SK-N-MC (cell line): ENCODE results near the gene IL1RAP.

Source experiments
- DNase-seq: peaks from one replicate; pipeline ENCODE4 v3.0.0-alpha.2; 2011; ENCODE audit warnings: low read depth, low spot score
- H3K27ac ChIP-seq: fragments of 200-600 bp; sonication (generic); 2 replicates; pipeline ENCODE4 v1.5.1; 2016; ENCODE audit warnings: mixed run types
- H3K36me3 ChIP-seq: fragments of 200-600 bp; sonication (generic); 2 replicates; pipeline ENCODE4 v1.6.1; 2017; ENCODE audit warnings: antibody characterized with exemption, low read length, mixed read lengths; ENCODE audit not compliant: insufficient read depth
- H3K4me3 ChIP-seq: fragments of 200-600 bp; sonication (generic); 2 replicates; pipeline ENCODE4 v1.5.1; 2016
- H3K9ac ChIP-seq: fragments of 200-600 bp; sonication (generic); 2 replicates; pipeline ENCODE4 v1.8.0; 2017; ENCODE audit warnings: mixed run types, mixed read lengths; ENCODE audit not compliant: insufficient read length
- H3K9me3 ChIP-seq: fragments of 200-600 bp; sonication (generic); 2 replicates; pipeline ENCODE4 v1.6.1; 2017; ENCODE audit warnings: low read depth, mild to moderate bottlenecking, antibody characterized with exemption, low read length, moderate library complexity, mixed read lengths
- EZH2 ChIP-seq: fragments of 200-600 bp; sonication (generic); IDR thresholded peaks from one replicate; pipeline ENCODE4 v1.6.1; 2017; ENCODE audit warnings: antibody characterized with exemption
- FOXP2 ChIP-seq: optimal IDR thresholded peaks from 2 replicates; pipeline ENCODE3; 2011; ENCODE audit warnings: mild to moderate bottlenecking, moderate library complexity; ENCODE audit not compliant: insufficient read depth; ENCODE audit errors: extremely low read length, control extremely low read depth
- POLR2AphosphoS5 ChIP-seq: IDR thresholded peaks from 2 replicates; pipeline ENCODE4 v1.6.1; 2012; ENCODE audit warnings: mild to moderate bottlenecking, low read depth, low read length, borderline replicate concordance

Gene IL1RAP

GRCh38 chr3:190626951-190627620 is 113.2 kb downstream of the IL1RAP start:
- Histone ChIP-seq H3K27ac (no peak overlapping the region), H3K36me3 (peaks cover 45% of the 10 kb centered on the region), H3K9ac (no peak overlapping the region), H3K4me3 (no peak overlapping the region), H3K9me3 (no peaks in the 10 kb centered on the region)
- TF ChIP-seq POLR2AphosphoS5 (no peak), EZH2 (no peak), FOXP2 (no peak)
- DNase-seq: no peak

- TF ChIP-seq POLR2AphosphoS5 (no peak), FOXP2 (no peak), EZH2 (no peak)
- peaks cover 30% of the 10 kb centered on the region for H3K36me3 ChIP-seq
- H3K9me3 ChIP-seq: no peaks in the 10 kb centered on the region
Observed at GRCh38 chr3:190629088-190629487, 115.2 kb downstream of the IL1RAP start.

GRCh38 chr3:190631295-190631694 is 117.4 kb downstream of the IL1RAP start:
- no peak for DNase-seq

More at GRCh38 chr3:190629088-190629487, 115.2 kb downstream of the IL1RAP start:
- DNase-seq: no peak
- H3K27ac ChIP-seq: peak overlapping the region; percentile 55; the same call in 1 of the 2 replicates
- no peak overlapping the region for H3K4me3 ChIP-seq
- no peak overlapping the region for H3K9ac ChIP-seq

DNA sequence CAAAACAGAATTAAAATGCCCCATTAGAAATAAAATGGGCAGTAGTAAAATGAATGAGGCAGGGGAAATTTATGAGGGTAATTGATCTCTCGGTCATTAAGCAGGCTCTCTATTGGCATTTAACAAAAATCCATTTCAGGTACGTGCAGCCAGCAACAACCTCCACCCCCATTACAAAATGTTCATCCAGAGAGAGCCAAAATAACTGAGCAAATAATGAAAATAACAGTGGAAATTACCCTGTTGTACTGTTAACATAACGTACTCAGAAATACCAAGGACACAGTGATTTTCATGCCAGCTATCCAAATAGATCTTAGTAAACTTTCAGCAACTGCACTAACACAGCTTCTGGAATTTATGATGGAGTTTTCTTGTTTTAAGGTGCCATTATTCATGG is 127.7 kb downstream of the IL1RAP start:
- H3K36me3 ChIP-seq: peaks cover 23% of the 10 kb centered on the region
- H3K9me3 ChIP-seq: no peaks in the 10 kb centered on the region
- TF ChIP-seq FOXP2 (no peak), POLR2AphosphoS5 (no peak), EZH2 (no peak)
- no peak overlapping the region for H3K27ac ChIP-seq
- no peak overlapping the region for H3K4me3 ChIP-seq
- no peak overlapping the region for H3K9ac ChIP-seq
- no peak for DNase-seq

More at GRCh38 chr3:190631295-190631694, 117.4 kb downstream of the IL1RAP start:
- Histone ChIP-seq H3K27ac (no peak overlapping the region), H3K36me3 (peaks cover 21% of the 10 kb centered on the region), H3K9me3 (no peaks in the 10 kb centered on the region), H3K9ac (no peak overlapping the region), H3K4me3 (no peak overlapping the region)
- no peak for TF ChIP-seq EZH2
- no peak for TF ChIP-seq FOXP2
- no peak for TF ChIP-seq POLR2AphosphoS5

DNA sequence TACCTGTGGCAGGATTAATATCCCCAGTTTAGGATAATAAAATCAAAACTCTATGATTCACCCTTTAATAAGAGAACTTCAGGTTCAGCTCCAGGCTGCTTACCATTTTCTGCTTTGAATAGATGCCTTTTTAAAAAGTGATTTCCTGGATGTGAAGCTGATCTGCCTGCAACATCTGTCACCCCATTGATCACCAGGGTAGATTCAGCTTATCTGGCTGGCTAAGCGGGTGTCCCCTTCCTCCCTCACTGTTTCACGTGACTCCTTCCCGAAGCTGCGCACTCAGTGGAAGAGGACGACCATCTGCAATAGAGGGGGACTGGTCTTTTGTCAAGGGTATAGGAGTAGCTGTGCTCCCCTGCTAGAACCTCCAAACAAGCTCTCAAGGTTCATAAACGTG is 128.1 kb downstream of the IL1RAP start:
- no peak for TF ChIP-seq POLR2AphosphoS5
- no peak for TF ChIP-seq EZH2
- TF ChIP-seq FOXP2: no peak
- H3K27ac ChIP-seq: no peak overlapping the region
- H3K36me3 ChIP-seq: peaks cover 28% of the 10 kb centered on the region
- no peaks in the 10 kb centered on the region for H3K9me3 ChIP-seq
- H3K9ac ChIP-seq: no peak overlapping the region
- DNase-seq: no peak
- H3K4me3 ChIP-seq: no peak overlapping the region

DNA sequence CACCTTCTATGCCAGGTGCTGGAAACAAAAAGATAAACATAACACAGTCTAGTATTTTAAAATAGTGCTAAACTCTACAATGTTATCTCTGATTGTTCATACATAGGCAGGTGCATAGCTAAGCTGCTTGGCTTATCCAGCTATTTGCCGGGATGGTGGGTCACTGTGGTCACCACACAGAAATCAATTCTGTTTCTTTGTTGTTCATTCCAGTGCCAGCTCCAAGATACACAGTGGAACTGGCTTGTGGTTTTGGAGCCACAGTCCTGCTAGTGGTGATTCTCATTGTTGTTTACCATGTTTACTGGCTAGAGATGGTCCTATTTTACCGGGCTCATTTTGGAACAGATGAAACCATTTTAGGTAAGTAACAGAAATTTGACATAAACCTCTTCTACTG is 130.2 kb downstream of the IL1RAP start:
- Histone ChIP-seq H3K4me3 (no peak overlapping the region), H3K9me3 (no peaks in the 10 kb centered on the region), H3K27ac (no peak overlapping the region), H3K9ac (no peak overlapping the region), H3K36me3 (peaks cover 37% of the 10 kb centered on the region)
- DNase-seq: no peak
- TF ChIP-seq POLR2AphosphoS5 (no peak), EZH2 (no peak), FOXP2 (no peak)

DNA sequence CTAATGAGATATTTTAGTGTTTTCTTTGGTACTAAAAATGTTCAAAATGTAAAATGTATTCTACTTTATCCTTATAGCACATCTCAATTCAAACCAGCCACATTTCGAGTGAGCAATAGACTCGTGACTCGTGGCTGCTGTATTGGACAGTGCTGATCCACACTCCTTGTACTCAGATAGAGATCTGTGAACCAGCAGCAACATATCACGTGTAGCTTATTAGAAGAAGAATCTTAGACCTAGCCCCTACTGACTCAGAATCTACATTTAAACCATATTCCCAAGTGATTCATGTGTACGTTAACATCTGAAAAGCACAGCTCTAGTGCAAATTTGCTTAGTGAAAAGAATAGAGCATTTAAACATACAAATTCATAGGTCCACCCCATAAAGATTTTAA is 130.9 kb downstream of the IL1RAP start:
- Histone ChIP-seq H3K36me3 (peaks cover 38% of the 10 kb centered on the region), H3K4me3 (no peak overlapping the region), H3K27ac (no peak overlapping the region), H3K9me3 (no peaks in the 10 kb centered on the region), H3K9ac (no peak overlapping the region)
- DNase-seq: no peak
- TF ChIP-seq POLR2AphosphoS5 (no peak), FOXP2 (no peak), EZH2 (no peak)

DNA sequence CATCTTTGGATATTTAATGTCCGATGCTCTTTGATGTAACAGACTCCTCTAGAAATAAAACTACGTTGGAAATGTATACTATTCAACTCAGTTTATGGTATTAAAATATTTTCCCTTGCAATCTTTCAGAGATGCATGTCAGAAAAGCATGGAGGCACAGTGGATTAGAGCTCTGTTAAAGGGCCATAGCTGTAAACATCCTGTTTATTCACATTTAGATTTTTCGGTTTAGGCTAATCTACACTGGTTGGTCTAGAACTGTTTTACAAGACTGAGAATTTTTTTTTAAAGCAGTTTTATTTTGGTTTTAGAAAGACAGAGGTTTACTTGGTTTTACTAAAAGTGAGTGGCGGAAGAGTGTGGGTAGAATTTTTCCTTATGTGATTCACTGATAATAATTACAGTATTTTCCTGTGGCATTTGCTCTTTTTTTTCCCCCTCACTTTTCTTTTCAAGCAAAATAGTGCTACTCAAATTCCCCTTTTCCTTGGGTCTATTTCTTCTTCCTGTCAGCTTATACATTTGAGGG is 132.1 kb downstream of the IL1RAP start:
- peak overlapping the region; percentile 7; the same call in 1 of the 2 replicates for H3K27ac ChIP-seq
- H3K36me3 ChIP-seq: peaks cover 29% of the 10 kb centered on the region
- H3K9me3 ChIP-seq: no peaks in the 10 kb centered on the region
- no peak for TF ChIP-seq FOXP2
- TF ChIP-seq EZH2: no peak
- no peak for TF ChIP-seq POLR2AphosphoS5
- no peak for DNase-seq
- no peak overlapping the region for H3K9ac ChIP-seq
- no peak overlapping the region for H3K4me3 ChIP-seq

DNA sequence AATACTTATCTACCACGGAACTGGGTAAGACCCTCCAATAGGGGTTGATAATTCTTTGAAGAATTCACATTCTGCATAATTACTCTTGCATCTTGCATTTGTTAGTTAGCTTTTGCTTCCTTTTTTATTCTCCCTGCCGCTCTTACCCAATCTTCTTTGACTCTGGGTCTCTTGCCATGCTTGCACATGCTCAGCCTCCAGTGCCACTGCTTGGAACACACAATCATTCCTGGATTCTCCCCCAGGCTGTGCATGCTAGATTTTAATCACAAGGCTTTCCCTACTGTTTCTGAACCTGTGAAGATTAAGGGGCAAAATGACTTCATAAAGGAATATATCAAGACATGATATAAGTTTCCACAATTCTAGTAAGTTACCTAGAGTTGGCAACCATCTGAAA is 133.1 kb downstream of the IL1RAP start:
- Histone ChIP-seq H3K9ac (no peak overlapping the region), H3K27ac (no peak overlapping the region), H3K36me3 (peaks cover 29% of the 10 kb centered on the region), H3K9me3 (no peaks in the 10 kb centered on the region), H3K4me3 (no peak overlapping the region)
- TF ChIP-seq EZH2 (no peak), FOXP2 (no peak), POLR2AphosphoS5 (no peak)
- DNase-seq: no peak

DNA sequence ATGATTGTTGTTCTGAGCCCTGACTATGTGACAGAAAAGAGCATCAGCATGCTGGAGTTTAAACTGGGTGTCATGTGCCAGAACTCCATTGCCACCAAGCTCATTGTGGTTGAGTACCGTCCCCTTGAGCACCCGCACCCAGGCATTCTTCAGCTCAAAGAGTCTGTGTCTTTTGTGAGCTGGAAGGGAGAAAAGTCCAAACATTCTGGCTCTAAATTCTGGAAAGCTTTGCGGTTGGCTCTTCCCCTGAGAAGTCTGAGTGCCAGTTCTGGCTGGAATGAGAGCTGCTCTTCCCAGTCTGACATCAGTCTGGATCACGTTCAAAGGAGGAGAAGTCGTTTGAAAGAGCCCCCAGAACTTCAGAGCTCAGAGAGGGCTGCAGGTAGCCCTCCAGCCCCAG is 142.0 kb downstream of the IL1RAP start:
- Histone ChIP-seq H3K4me3 (no peak overlapping the region), H3K9me3 (no peaks in the 10 kb centered on the region), H3K36me3 (no peaks in the 10 kb centered on the region), H3K9ac (no peak overlapping the region), H3K27ac (no peak overlapping the region)
- TF ChIP-seq POLR2AphosphoS5 (no peak), EZH2 (no peak), FOXP2 (no peak)
- no peak for DNase-seq
